Middle frontal gyrus (tissue), 1 donor: ENCODE measurements around the gene CTU2.

ENCODE experiments used
- DNase-seq: peaks from one replicate; pipeline ENCODE4 v3.0.0-alpha.2; 2015; ENCODE audit warnings: low spot score; ENCODE audit errors: extremely low spot score

CTU2 gene

GRCh38 chr16:88742896-88743605 is 36.7 kb downstream of the CTU2 start:
- DNase-seq = no peak

GRCh38 chr16:88743693-88744576 is 37.6 kb downstream of the CTU2 start:
- DNase-seq = no peak

DNA sequence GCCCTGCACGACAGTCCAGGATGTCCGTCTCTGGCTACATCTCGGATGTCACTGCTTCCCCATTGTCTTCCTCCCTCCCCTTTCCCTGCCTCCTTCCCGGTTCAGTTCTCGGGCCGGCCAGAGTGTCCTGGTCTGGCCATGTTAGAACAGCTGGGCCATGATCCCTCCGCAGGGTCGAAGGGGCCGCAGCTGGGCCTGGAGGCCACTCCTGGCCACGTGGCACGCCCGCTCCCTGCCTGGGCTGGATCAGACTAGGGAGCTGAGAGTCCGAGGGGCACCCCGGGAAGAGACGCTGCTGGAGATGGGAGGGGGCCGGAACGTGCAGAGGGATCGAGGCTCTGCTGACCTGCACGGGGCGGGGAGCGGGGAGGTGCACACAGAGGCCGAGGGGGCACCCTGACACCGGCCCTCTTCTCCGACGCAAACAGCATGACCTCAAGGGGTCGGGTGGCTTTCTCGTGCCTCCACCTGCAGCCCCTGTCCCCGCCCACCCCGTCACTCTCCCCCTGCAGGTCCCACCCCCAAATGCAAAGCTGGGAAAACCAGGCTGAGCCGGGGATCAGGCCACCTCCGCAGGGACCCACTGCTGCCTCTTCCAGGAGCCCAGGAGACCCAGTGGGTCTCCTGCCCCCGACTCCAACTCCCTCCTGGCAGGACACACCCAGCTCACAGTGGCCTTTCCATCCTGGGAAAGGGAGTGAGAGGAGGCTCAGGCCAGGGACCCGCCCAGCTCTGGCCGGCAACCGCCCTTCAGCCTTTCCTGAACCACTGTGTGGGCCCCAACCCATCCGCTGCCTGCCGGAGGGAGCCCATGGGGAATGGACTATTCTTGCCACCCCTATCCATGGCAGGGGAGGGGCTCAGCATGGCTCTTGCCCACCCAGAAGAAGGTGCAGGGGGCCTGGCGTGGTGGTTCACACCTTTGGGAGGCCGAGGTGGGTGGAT is 38.5 kb downstream of the CTU2 start:
- DNase-seq = no peak

- no peak for DNase-seq
Measured at GRCh38 chr16:88746506-88746905, 40.2 kb downstream of the CTU2 start.

DNA sequence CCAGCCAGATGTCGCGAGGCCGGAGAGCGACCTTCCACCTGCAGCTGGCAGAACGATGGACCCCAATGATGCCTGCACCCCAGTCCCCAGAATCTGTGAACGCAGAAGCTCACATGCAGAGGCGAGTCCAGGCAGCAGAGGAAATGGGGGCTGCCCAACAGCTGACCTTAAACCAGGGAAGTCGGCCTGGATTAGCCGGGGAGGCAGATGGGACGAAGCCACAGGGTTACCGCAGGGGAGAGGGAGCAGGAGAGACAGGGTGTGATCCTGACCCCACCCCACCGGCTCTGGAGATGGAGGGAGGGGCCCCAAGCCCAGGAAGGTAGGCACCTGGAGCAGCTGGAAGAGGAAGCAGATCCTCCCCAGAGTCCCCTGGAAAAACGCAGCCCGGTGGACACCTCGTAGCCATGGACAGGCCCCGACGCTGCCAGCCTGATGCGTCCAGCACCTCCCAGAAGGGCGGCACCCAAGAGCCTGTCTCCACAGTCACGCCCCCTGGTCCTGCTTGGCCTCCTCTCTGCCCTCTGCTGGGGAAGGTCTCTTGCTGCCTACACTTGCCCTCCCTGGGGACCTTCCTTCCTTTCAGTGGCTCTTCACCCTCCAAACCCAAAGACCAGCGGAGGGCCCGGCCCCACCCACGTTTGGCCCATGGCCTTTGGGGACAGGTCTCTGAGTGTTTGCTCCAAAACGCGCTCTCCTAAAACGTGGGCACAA is 41.4 kb downstream of the CTU2 start:
- no peak for DNase-seq

- DNase-seq = no peak
Measured at GRCh38 chr16:88748364-88748763, 42.1 kb downstream of the CTU2 start.

DNA sequence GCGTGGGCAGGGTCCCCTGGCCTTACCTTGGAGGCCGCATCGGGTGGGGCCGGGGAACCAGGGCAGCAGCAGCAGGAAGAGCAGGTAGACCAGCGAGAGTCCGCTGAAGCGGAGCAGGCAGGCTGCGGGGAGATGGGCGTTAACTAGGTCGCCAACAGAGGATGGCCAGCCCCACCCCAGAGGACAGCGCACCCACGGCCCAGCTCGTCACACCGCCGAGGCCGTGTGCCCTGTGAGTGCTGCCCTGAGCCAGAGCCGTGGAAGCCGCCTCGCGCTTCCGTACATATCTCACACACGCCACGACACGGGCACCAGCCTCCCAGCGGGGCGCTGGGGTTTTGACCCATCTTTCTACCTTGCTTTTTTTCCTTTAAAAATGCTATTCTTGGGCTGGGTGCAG is 43.1 kb downstream of the CTU2 start:
- no peak for DNase-seq

DNA sequence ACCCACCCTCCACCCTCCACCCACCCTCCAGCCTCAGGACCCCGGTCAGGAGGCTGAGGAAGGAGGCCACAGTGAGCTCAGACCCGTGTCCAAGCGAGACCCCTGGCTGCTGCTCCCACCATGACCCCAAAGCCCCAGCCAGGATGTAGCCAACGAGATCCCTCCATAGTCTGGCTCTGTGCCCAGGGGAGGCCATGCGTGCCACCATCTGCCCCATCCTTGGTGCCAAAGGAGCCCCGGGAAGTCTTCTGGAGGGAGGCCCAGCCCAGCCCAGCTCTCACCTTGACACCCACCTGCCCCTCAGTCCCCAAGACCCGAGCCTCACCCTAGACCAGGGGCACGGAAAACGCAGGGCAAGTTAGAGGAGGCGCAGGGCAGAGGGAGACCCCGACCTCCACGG is 44.6 kb downstream of the CTU2 start:
- DNase-seq = no peak

DNA sequence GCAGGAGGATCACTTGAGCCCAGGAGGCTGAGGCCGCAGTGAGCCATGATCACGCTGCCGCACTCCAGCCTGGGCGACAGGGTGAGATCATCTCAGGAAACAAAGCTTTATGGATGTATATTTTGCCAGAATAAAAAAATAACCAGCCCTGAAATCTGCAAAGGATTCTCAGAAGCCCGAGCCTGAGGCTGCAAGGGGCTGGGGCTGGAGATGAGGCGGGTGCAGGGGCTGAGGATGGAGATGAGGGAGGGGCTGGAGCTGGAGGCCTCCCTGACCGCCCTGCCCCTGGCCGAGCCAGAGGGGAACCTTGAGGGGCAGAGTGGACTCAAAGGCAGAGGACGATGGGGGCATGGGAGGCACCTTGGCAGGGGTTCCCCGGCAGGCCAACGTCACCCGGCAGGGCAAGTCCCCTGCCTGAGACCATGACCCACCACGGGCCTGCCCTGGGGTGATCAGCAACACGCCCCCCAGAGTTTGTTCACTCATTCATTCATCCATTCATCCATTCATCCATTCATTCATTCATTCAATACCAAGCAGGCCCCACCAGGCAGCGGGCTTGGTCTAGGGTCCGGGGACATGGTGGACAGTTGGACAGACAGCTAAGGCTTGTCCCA is 46.2 kb downstream of the CTU2 start:
- no peak for DNase-seq

DNA sequence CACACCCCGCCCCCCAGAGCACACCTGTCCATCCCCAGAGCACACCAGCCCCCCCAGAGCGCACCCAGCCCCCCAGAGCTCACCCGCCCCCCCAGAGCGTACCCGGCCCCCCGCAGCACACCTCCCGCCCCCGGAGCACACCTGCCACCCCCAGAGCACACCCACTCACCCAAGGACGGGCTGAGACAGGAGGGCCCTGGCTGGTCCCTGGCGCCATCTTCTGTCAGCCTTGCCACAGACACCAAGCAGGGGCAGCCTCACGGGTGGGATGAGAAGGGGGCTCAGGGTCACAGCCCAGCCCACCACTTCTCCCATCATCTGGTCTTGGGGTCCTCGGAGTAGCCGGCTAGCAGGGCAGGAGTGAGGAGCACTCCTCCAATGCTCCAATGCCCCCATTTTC is 46.9 kb downstream of the CTU2 start:
- no peak for DNase-seq

- DNase-seq = no peak
Measured at GRCh38 chr16:88753602-88754001, 47.3 kb downstream of the CTU2 start.

- DNase-seq = no peak
Measured at GRCh38 chr16:88754109-88754911, 48.0 kb downstream of the CTU2 start.

DNA sequence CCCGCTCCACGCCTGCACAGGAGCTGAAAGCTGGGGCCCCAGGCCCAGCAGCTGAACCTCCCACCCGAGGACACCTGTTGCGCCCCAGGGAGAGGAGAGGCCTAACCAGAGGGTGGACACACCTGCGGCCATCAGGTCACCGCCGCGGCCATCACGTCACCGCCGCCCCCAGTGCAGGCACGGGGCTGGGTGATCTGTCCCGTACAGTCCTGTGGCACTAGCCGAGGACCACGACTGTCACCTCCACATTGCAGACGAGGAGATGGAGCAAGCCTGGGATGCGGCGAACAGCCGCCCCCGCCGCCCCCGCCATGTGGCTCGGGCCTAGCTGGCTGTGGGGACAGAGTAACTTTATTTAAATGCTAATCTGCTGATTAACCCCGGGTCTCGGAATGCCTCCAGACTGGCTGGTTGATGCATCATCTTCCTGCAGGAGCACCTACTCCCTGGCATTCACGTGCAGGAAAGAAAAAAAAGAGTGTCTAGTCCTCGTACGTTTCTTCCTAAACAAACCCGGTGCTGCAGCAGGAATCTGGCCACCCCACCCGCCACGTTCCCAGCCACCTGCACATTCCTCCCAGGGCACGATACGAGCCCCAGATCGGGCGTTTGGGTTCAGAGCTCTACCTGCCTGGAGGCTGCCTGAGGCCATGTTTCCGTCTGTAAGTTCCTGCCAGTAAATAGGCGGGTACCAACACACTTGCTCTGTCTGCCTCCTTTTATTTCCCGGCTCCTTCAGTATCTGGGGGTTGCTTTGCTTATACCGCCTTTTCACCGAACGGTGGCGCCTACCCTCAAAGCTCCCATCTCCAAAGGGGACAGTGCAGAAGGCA is 48.8 kb downstream of the CTU2 start:
- no peak for DNase-seq

- no peak for DNase-seq
Measured at GRCh38 chr16:88755745-88756443, 49.6 kb downstream of the CTU2 start.

GRCh38 chr16:88758227-88758943 is 52.1 kb downstream of the CTU2 start:
- DNase-seq = no peak

DNA sequence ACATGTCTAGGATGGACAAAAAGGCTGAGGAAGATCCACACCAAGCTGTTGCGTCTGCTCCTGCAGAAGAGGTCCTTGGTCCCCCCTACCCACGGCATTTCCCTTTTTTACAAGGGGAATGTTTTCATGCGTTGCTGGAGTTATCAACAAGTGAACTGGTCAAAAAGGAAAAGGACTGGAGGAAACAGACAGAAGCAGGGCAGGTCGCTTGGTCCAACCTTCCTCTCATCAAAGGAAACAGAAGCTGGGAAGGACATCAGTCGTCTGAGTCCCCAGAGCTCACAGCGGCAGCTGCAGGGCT is 52.6 kb downstream of the CTU2 start:
- DNase-seq = no peak

DNA sequence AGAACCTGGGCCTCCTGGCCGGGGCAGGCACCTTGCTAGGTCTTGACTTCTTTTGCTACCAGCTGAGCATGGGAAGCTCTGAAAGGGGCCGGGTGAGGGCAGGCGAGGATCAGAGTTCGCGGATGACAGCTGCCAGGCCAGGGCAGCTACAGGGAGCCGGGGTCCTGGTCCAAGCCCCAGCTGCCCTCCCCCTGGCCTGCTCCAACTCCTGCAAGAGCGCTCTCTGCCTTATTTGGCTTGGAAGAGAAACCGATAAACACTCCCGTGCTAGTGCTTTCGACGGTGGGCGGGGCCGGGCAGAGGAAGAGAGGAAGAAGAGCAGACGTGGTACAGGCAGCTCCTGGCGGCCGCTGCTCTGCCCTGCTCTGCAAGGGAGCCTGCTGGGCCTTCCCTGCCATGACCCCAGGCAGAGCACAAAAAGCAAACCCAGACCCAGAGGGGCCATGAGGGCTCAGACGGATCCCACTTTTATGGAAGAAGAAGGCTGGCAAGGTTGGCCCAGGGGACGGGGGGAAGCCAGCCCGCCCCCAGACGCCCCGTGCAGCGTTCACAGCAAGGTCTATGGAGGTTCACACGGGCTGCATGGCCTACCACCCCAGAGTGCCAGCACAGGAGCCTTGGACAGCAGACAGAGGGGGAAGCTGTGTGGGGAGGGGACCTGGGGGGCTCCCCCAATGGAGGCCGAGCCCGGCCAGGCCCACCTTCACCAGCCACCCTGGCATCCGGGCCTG is 53.1 kb downstream of the CTU2 start:
- no peak for DNase-seq
